HepG2 (cell line): ENCODE data around the gene LCLAT1. TPM values are rescaled to one million over a fixed set of nuclear protein-coding genes. Genes with fewer than 3 reads are reported as not detected.

Source experiments
- ATAC-seq: fragments of 200-7000 bp; cut with Tn5 transposase; 3 replicates; pipeline ENCODE4 v1.9.1; 2020; ENCODE audit warnings: mild to moderate bottlenecking, moderate library complexity
- BruUV-seq: library from RNA; stranded (reverse); fragments of 400-500 nt; replicated peaks from 2 replicates; lab custom pipeline; 2021; lab: Mats Ljungman, UMichigan
- CTCF ChIA-PET: fragments of 300-600 bp; formaldehyde crosslinking; extraction: SDS; loops from one replicate; lab custom pipeline; 2021; ENCODE audit warnings: low total read pairs, inconsistent platforms, low intra/inter-chr PET ratio; lab: Yijun Ruan, JAX
- POLR2A ChIA-PET: fragments of 350-600 bp; sonication (Branson Sonifier 250); formaldehyde crosslinking; loops from one replicate; lab custom pipeline; 2020; ENCODE audit warnings: antibody characterized with exemption, inconsistent platforms; lab: Yijun Ruan, JAX
- DNase-seq: peaks from one replicate; pipeline ENCODE4 v3.0.0-alpha.2; 2015; ENCODE audit warnings: low spot score
- FAIRE-seq: peaks from 3 replicates; lab custom pipeline; 2011; peaks lifted over from hg19 to GRCh38; lab: Jason Lieb, UNC
- H2AFZ ChIP-seq: one replicate; pipeline ENCODE4 v1.6.1; 2011; ENCODE audit warnings: low read length, inconsistent platforms
- H3K27ac ChIP-seq: fragments of 300-600 bp; 3 replicates; pipeline ENCODE4 v1.8.0; 2011; ENCODE audit warnings: mixed run types, mild to moderate bottlenecking, mixed read lengths, low read length, inconsistent platforms; ENCODE audit not compliant: insufficient read depth; ENCODE audit errors: extremely low read length
- H3K27me3 ChIP-seq, 2 experiments: fragments of 200-600 bp in 1 of 2; 2 replicates in 1 of 2; 3 replicates in 1 of 2; pipeline versions ENCODE4 v1.6.0 to v1.8.0; 2011; ENCODE audit warnings: low read length in 2 of 2, mild to moderate bottlenecking in 2 of 2, moderate library complexity in 2 of 2, inconsistent platforms in 1 of 2; ENCODE audit not compliant: insufficient read depth in 2 of 2, control insufficient read depth in 1 of 2
- H3K36me3 ChIP-seq, 2 experiments: fragments of 200-600 bp in 1 of 2; replicated peaks in 1 of 2; 2 replicates in 1 of 2; 3 replicates in 1 of 2; pipeline versions ENCODE4 v1.5.1 to v1.8.0; 2011; ENCODE audit warnings: low read length in 2 of 2, inconsistent platforms in 1 of 2; ENCODE audit not compliant: insufficient read depth in 2 of 2, control insufficient read depth in 1 of 2
- H3K4me1 ChIP-seq: 2 replicates; pipeline ENCODE4 v1.5.1; 2012; ENCODE audit warnings: low read length, inconsistent platforms; ENCODE audit not compliant: insufficient read depth
- H3K4me2 ChIP-seq: 2 replicates; pipeline ENCODE4 v1.6.0; 2011; ENCODE audit warnings: low read depth, low read length, inconsistent platforms
- H3K4me3 ChIP-seq, 3 experiments: fragments of 200-600 bp in 1 of 3; sonication (generic), shearing (Covaris generic) in 1 of 3; replicated peaks in 1 of 3; 2 replicates each; pipeline ENCODE4 v1.5.1; 2011 to 2016; ENCODE audit warnings: low read length in 3 of 3, inconsistent platforms in 2 of 3, low read depth in 2 of 3, mild to moderate bottlenecking in 2 of 3, control low read depth in 1 of 3, mixed read lengths in 1 of 3; ENCODE audit not compliant: insufficient read depth in 1 of 3
- H3K79me2 ChIP-seq: one replicate; pipeline ENCODE4 v1.6.1; 2011; ENCODE audit warnings: low read length, inconsistent platforms; ENCODE audit not compliant: insufficient read depth
- H3K9ac ChIP-seq: 2 replicates; pipeline ENCODE4 v1.6.0; 2011; ENCODE audit warnings: mild to moderate bottlenecking, low read depth, low read length, inconsistent platforms; ENCODE audit not compliant: insufficient read depth
- H3K9me3 ChIP-seq: 2 replicates; pipeline ENCODE4 v1.5.1; 2012; ENCODE audit warnings: mild to moderate bottlenecking, low read length
- H4K20me1 ChIP-seq: 2 replicates; pipeline ENCODE4 v1.6.0; 2011; ENCODE audit warnings: inconsistent platforms, mild to moderate bottlenecking, low read length, moderate library complexity; ENCODE audit not compliant: insufficient read depth
- BORCS8-MEF2B ChIP-seq: sonication (generic); formaldehyde crosslinking; IDR thresholded peaks from 2 replicates; pipeline ENCODE4 v1.8.0; 2022; ENCODE audit warnings: mild to moderate bottlenecking, missing genetic modification reagents
- ERF ChIP-seq: IDR thresholded peaks from 2 replicates; pipeline ENCODE4 v1.6.1; 2018; ENCODE audit warnings: missing biosample characterization, missing genetic modification reagents
- GPN1 ChIP-seq: sonication (generic); formaldehyde crosslinking; IDR thresholded peaks from 2 replicates; pipeline ENCODE4 v1.5.1; 2020; ENCODE audit warnings: missing genetic modification reagents, borderline replicate concordance
- HDAC1 ChIP-seq: sonication (generic); formaldehyde crosslinking; IDR thresholded peaks from 2 replicates; pipeline ENCODE4 v1.5.1; 2020; ENCODE audit warnings: mild to moderate bottlenecking, missing genetic modification reagents
- ISX ChIP-seq: sonication (generic); formaldehyde crosslinking; conservative IDR thresholded peaks from 2 replicates; pipeline ENCODE4 v1.5.0; 2020; ENCODE audit warnings: missing genetic modification reagents
- SIX4 ChIP-seq: sonication (generic); formaldehyde crosslinking; IDR thresholded peaks from 2 replicates; pipeline ENCODE4 v1.4.0; 2020; ENCODE audit warnings: missing genetic modification reagents
- ZNF143 ChIP-seq: sonication (generic); formaldehyde crosslinking; IDR thresholded peaks from 2 replicates; pipeline ENCODE4 v1.4.0; 2020; ENCODE audit warnings: missing genetic modification reagents
- ZNF563 ChIP-seq: sonication (generic); formaldehyde crosslinking; IDR thresholded peaks from 2 replicates; pipeline ENCODE4 v1.8.0; 2022; ENCODE audit warnings: mild to moderate bottlenecking, moderate library complexity, missing genetic modification reagents
- ZNF629 ChIP-seq: sonication (generic); formaldehyde crosslinking; conservative IDR thresholded peaks from 2 replicates; pipeline ENCODE4 v1.5.0; 2020; ENCODE audit warnings: missing genetic modification reagents
- ZNF772 ChIP-seq: sonication (generic); formaldehyde crosslinking; IDR thresholded peaks from 2 replicates; pipeline ENCODE4 v1.5.0; 2020; ENCODE audit warnings: mild to moderate bottlenecking, missing genetic modification reagents
- WGBS: methylation state at CpG from one replicate; pipeline ENCODE4 v1.1.6; 2017; ENCODE audit warnings: low lambda C conversion rate; 5-methylcytosine and 5-hydroxymethylcytosine counted together
- in situ Hi-C: cut with HindIII; loops from 2 replicates; pipeline ENCODE4 v1.10.0; 2017; ENCODE audit warnings: low pct_unique_long_range_greater_than_20kb; ENCODE audit not compliant: extremely low pct_ligation_motif_present
- intact Hi-C: fragments of 100-400 bp; cut with micrococcal nuclease; formaldehyde crosslinking; loops from one replicate; pipeline ENCODE4 v1.10.0; 2022; ENCODE audit not compliant: unreplicated experiment
- polyA plus RNA-seq, 8 experiments: library from polyadenylated mRNA; depleted of rRNA in 3 of 8; stranded (reverse) in 7 of 8; unstranded in 1 of 8; fragments of >200 nt; fragmentation: Illumina TruSeq in 4 of 8; extraction: Trizol in 4 of 8; gene quantifications; 2 replicates each; pipeline versions ENCODE4 v1.2.1 to v1.2.3, GENCODE V29; 2011 to 2016; ENCODE audit warnings: low read depth in 4 of 8, missing spikeins in 1 of 8, mixed read lengths in 1 of 8; ENCODE audit not compliant: insufficient read depth in 1 of 8
- total RNA-seq, 5 experiments: library from RNA; depleted of rRNA; stranded (reverse); fragments of >200 nt; fragmentation: Illumina TruSeq; extraction: Trizol; gene quantifications; 2 replicates each; pipeline ENCODE4 v1.2.3, GENCODE V29; 2016; ENCODE audit warnings: low read depth in 1 of 5
- TF ChIP-seq, protein P1 (sequence below): sonication (generic); formaldehyde crosslinking; IDR thresholded peaks from 2 replicates; pipeline ENCODE4 v1.8.0; 2023; ENCODE audit warnings: mild to moderate bottlenecking, missing genetic modification reagents
- TF ChIP-seq, protein P2 (sequence below): fragments of 450-650 bp; IDR thresholded peaks from 2 replicates; pipeline ENCODE4 v1.6.1; 2016

The LCLAT1 gene
- total and polyA plus RNA-seq, 2 of the 13 experiments (the other 11 are each of a cell fraction or from before 2014, with no cell fraction given): 18.0 to 28.0 TPM

DNA sequence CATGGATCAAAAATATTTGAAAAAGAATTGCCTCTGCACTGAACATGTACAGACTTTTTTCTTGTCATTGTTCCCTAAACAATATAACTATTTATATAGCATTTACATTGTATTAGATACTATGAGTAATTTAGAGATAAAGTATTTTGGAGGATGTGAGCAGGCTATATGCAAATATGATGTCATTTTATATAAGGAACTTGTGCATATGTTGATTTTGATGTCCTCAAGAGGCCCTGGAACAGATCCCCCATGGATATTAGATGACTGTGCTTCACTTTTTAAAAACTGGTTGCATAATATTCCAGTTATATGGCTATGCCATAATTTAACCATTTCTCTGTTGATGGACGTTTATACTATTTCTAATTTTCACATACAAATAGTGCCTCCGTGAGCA, 16.5 kb downstream of the LCLAT1 start:
- no peak overlapping the region for H2AFZ ChIP-seq
- intact Hi-C loops (no loop called here), in situ Hi-C loops (no loop called here)
- H3K27ac ChIP-seq: no peak overlapping the region
- no peak overlapping the region for H3K4me2 ChIP-seq
- WGBS: 47% methylated on average over 2 of the region's 2 CpGs
- no peak for FAIRE-seq
- ChIA-PET POLR2A (no interaction called here), CTCF (no interaction called here)
- H3K36me3 ChIP-seq: no peaks in the 10 kb centered on the region
- no peak for ATAC-seq
- BruUV-seq: no TSS peak
- H3K4me1 ChIP-seq: peaks cover 31% of the 10 kb centered on the region
- no peak overlapping the region for H3K4me3 ChIP-seq
- H3K9ac ChIP-seq: no peak overlapping the region
- TF ChIP-seq ZNF563 (CRISPR knock-in tag): no peak
- TF ChIP-seq ZNF629: no peak
- TF ChIP-seq ZNF143 (CRISPR knock-in tag): no peak
- no peak for TF ChIP-seq ZNF772 (CRISPR knock-in tag)
- TF ChIP-seq HDAC1 (CRISPR knock-in tag): no peak
- TF ChIP-seq SIX4 (CRISPR knock-in tag): no peak
- no peak for TF ChIP-seq BORCS8-MEF2B (CRISPR knock-in tag)
- no peak for TF ChIP-seq ISX (CRISPR knock-in tag)
- TF ChIP-seq, protein P1, sequence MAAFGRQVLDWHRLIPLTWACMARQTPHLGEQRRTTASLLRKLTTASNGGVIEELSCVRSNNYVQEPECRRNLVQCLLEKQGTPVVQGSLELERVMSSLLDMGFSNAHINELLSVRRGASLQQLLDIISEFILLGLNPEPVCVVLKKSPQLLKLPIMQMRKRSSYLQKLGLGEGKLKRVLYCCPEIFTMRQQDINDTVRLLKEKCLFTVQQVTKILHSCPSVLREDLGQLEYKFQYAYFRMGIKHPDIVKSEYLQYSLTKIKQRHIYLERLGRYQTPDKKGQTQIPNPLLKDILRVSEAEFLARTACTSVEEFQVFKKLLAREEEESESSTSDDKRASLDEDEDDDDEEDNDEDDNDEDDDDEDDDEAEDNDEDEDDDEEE (CRISPR knock-in tag): no peak
- no peak for TF ChIP-seq ERF (CRISPR knock-in tag)
- no peak for TF ChIP-seq GPN1 (CRISPR knock-in tag)
- TF ChIP-seq, protein P2, sequence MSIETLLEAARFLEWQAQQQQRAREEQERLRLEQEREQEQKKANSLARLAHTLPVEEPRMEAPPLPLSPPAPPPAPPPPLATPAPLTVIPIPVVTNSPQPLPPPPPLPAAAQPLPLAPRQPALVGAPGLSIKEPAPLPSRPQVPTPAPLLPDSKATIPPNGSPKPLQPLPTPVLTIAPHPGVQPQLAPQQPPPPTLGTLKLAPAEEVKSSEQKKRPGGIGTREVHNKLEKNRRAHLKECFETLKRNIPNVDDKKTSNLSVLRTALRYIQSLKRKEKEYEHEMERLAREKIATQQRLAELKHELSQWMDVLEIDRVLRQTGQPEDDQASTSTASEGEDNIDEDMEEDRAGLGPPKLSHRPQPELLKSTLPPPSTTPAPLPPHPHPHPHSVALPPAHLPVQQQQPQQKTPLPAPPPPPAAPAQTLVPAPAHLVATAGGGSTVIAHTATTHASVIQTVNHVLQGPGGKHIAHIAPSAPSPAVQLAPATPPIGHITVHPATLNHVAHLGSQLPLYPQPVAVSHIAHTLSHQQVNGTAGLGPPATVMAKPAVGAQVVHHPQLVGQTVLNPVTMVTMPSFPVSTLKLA: no peak
- H4K20me1 ChIP-seq: no peaks in the 10 kb centered on the region
- H3K79me2 ChIP-seq: peaks cover 78% of the 10 kb centered on the region
- H3K9me3 ChIP-seq: no peaks in the 10 kb centered on the region
- no peaks in the 10 kb centered on the region for H3K27me3 ChIP-seq
- DNase-seq: no peak
